Liver (tissue), 9 donors: ENCODE measurements around the gene NOVA2. TPM values are rescaled to one million over a fixed set of nuclear protein-coding genes. Genes with fewer than 3 reads are reported as not detected.

ENCODE experiments used
- DNase-seq: peaks from one replicate; pipeline ENCODE4 v3.0.0-alpha.2; 2017; ENCODE audit warnings: low spot score
- H3K27ac ChIP-seq, 2 donors: one replicate each; pipeline ENCODE4 v1.7.0; 2013; ENCODE audit warnings: inconsistent platforms in 2 of 2, low read length in 2 of 2, control low read depth in 1 of 2, low read depth in 1 of 2, mild to moderate bottlenecking in 1 of 2
- H3K27me3 ChIP-seq, 4 donors: one replicate each; pipeline versions ENCODE4 v1.6.1 to v1.7.0; 2013; ENCODE audit warnings: low read length in 3 of 4, inconsistent platforms in 1 of 4, mild to moderate bottlenecking in 1 of 4, moderate library complexity in 1 of 4; ENCODE audit not compliant: control insufficient read depth in 4 of 4, insufficient read depth in 4 of 4
- H3K36me3 ChIP-seq, 4 donors: one replicate each; pipeline versions ENCODE4 v1.6.1 to v1.7.0; 2013; ENCODE audit warnings: low read length in 3 of 4, mild to moderate bottlenecking in 3 of 4, low read depth in 1 of 4, moderate library complexity in 1 of 4; ENCODE audit not compliant: control insufficient read depth in 4 of 4, insufficient read depth in 3 of 4
- H3K4me1 ChIP-seq, 4 donors: one replicate each; pipeline versions ENCODE4 v1.6.1 to v1.7.0; 2013; ENCODE audit warnings: low read length in 3 of 4, mild to moderate bottlenecking in 3 of 4, moderate library complexity in 1 of 4; ENCODE audit not compliant: control insufficient read depth in 4 of 4, insufficient read depth in 4 of 4
- H3K4me3 ChIP-seq, 3 donors: one replicate each; pipeline versions ENCODE4 v1.6.1 to v1.7.0; 2013; ENCODE audit warnings: low read length in 3 of 3, control low read depth in 1 of 3, low read depth in 1 of 3, mild to moderate bottlenecking in 1 of 3
- H3K9ac ChIP-seq, 2 donors: one replicate each; pipeline ENCODE4 v1.7.0; 2013; ENCODE audit warnings: low read length in 2 of 2, mild to moderate bottlenecking in 2 of 2, moderate library complexity in 2 of 2, control low read depth in 1 of 2, low read depth in 1 of 2
- H3K9me3 ChIP-seq, 4 donors: one replicate each; pipeline versions ENCODE4 v1.6.1 to v1.7.0; 2013; ENCODE audit warnings: low read length in 3 of 4; ENCODE audit not compliant: control insufficient read depth in 4 of 4
- ATF3 ChIP-seq: IDR thresholded peaks from 2 replicates; pipeline ENCODE4 v1.6.1; 2016; ENCODE audit warnings: antibody characterized with exemption
- EGR1 ChIP-seq, 2 donors: IDR thresholded peaks; 2 replicates each; pipeline ENCODE4 v1.6.1; 2016 to 2018; ENCODE audit warnings: antibody characterized with exemption in 2 of 2, low read depth in 2 of 2
- FOXA1 ChIP-seq: IDR thresholded peaks from 2 replicates; pipeline ENCODE4 v1.6.1; 2016; ENCODE audit warnings: antibody characterized with exemption
- FOXA2 ChIP-seq: IDR thresholded peaks from 2 replicates; pipeline ENCODE4 v1.6.1; 2016; ENCODE audit warnings: antibody characterized with exemption
- GABPA ChIP-seq, 2 donors: IDR thresholded peaks in 1 of 2; conservative IDR thresholded peaks in 1 of 2; 2 replicates each; pipeline ENCODE4 v1.6.1; 2016; ENCODE audit warnings: antibody characterized with exemption in 2 of 2, mild to moderate bottlenecking in 1 of 2, moderate library complexity in 1 of 2
- HNF4A ChIP-seq, 2 donors: conservative IDR thresholded peaks; 2 replicates each; pipeline ENCODE4 v1.6.1; 2016; ENCODE audit warnings: antibody characterized with exemption in 2 of 2, mild to moderate bottlenecking in 2 of 2
- HNF4G ChIP-seq: IDR thresholded peaks from 2 replicates; pipeline ENCODE4 v1.6.1; 2016; ENCODE audit warnings: antibody characterized with exemption
- JUND ChIP-seq, 2 donors: IDR thresholded peaks; 2 replicates each; pipeline ENCODE4 v1.6.1; 2016; ENCODE audit warnings: antibody characterized with exemption in 2 of 2
- NR2F2 ChIP-seq: IDR thresholded peaks from 2 replicates; pipeline ENCODE4 v1.6.1; 2016; ENCODE audit warnings: antibody characterized with exemption
- RAD21 ChIP-seq, 2 donors: IDR thresholded peaks; 2 replicates each; pipeline ENCODE4 v1.6.1; 2016; ENCODE audit warnings: antibody characterized with exemption in 2 of 2, mild to moderate bottlenecking in 2 of 2
- REST ChIP-seq: IDR thresholded peaks from 2 replicates; pipeline ENCODE4 v1.6.1; 2016; ENCODE audit warnings: antibody characterized with exemption, mild to moderate bottlenecking
- RXRA ChIP-seq, 2 donors: IDR thresholded peaks; 2 replicates each; pipeline ENCODE4 v1.6.1; 2017 to 2018; ENCODE audit warnings: antibody characterized with exemption in 2 of 2, mild to moderate bottlenecking in 1 of 2
- SP1 ChIP-seq: IDR thresholded peaks from 2 replicates; pipeline ENCODE4 v1.6.1; 2018; ENCODE audit warnings: antibody characterized with exemption, mild to moderate bottlenecking
- TAF1 ChIP-seq: conservative IDR thresholded peaks from 2 replicates; pipeline ENCODE4 v1.6.1; 2016; ENCODE audit warnings: antibody characterized with exemption, mild to moderate bottlenecking
- YY1 ChIP-seq: IDR thresholded peaks from 2 replicates; pipeline ENCODE4 v1.6.1; 2016; ENCODE audit warnings: antibody characterized with exemption, mild to moderate bottlenecking
- ZBTB33 ChIP-seq: IDR thresholded peaks from 2 replicates; pipeline ENCODE4 v1.6.1; 2016; ENCODE audit warnings: antibody characterized with exemption
- WGBS: extraction: QIAGEN DNeasy Blood & Tissue Kit; methylation state at CpG from one replicate; pipeline ENCODE4 v1.1.7; 2013; 5-methylcytosine and 5-hydroxymethylcytosine counted together
- polyA plus RNA-seq, 2 donors: library from polyadenylated mRNA; stranded (reverse) in 1 of 2; unstranded in 1 of 2; fragments of 200-250 nt in 1 of 2; fragments of >200 nt in 1 of 2; fragmentation: Nextera tagmentation in 1 of 2; extraction: Ambion mirVana in 1 of 2; gene quantifications; one replicate each; pipeline versions ENCODE4 v1.2.1 to v1.2.3, GENCODE V29; 2013 to 2015
- total RNA-seq, 2 donors: library from RNA; depleted of rRNA; stranded (reverse); fragments of >200 nt; gene quantifications; one replicate each; pipeline ENCODE4 v1.2.3, GENCODE V29; 2014
- TF ChIP-seq, protein P1 (sequence below): fragments of 150-350 bp; IDR thresholded peaks from 2 replicates; pipeline ENCODE4 v1.5.1; 2017; ENCODE audit warnings: improper control_type of control experiment, low read depth, low read length; ENCODE audit not compliant: missing input control
- donor health status: healthy.
- donor health status: healthy.
- donor health status: healthy.
- donor health status: healthy.
- donor health status: healthy.

Gene NOVA2
- total and polyA plus RNA-seq, 4 donors = 0.31 to 1.6 (median 0.42) TPM

DNA sequence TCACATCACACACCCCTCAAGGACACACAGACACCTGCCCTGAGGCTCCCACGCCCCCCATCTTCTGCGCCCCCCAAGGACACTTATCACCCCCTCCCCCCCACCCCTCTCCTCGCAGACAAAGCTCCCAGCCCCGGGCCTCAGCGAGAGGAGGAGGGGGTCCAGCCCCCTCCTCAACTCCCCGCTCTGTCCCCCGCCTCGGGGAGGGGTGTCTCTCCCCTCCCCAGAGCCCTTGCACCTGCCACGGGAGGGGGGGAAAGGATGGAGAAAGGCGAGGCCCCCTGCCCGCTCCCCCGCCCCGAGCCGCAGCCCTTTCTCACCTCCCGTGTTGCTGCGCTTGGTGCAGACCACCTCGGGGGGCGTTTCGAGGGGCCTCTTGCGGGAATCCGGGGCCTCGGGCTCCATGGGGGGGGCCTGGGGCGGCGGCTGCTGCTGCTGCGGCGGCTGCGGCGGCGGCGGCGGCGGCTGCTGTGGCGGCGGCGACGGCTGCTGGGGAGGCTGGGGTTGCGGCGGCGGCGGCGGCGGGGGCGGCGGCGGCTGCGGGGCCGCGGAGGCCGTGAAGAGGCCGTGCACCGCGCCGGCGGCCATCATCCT is 621 bp downstream of the NOVA2 start (continued):
- TF ChIP-seq, protein P1, sequence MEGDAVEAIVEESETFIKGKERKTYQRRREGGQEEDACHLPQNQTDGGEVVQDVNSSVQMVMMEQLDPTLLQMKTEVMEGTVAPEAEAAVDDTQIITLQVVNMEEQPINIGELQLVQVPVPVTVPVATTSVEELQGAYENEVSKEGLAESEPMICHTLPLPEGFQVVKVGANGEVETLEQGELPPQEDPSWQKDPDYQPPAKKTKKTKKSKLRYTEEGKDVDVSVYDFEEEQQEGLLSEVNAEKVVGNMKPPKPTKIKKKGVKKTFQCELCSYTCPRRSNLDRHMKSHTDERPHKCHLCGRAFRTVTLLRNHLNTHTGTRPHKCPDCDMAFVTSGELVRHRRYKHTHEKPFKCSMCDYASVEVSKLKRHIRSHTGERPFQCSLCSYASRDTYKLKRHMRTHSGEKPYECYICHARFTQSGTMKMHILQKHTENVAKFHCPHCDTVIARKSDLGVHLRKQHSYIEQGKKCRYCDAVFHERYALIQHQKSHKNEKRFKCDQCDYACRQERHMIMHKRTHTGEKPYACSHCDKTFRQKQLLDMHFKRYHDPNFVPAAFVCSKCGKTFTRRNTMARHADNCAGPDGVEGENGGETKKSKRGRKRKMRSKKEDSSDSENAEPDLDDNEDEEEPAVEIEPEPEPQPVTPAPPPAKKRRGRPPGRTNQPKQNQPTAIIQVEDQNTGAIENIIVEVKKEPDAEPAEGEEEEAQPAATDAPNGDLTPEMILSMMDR = no peak
- TF ChIP-seq FOXA2 = no peak
- TF ChIP-seq ATF3 = no peak
- no peak for TF ChIP-seq FOXA1

DNA sequence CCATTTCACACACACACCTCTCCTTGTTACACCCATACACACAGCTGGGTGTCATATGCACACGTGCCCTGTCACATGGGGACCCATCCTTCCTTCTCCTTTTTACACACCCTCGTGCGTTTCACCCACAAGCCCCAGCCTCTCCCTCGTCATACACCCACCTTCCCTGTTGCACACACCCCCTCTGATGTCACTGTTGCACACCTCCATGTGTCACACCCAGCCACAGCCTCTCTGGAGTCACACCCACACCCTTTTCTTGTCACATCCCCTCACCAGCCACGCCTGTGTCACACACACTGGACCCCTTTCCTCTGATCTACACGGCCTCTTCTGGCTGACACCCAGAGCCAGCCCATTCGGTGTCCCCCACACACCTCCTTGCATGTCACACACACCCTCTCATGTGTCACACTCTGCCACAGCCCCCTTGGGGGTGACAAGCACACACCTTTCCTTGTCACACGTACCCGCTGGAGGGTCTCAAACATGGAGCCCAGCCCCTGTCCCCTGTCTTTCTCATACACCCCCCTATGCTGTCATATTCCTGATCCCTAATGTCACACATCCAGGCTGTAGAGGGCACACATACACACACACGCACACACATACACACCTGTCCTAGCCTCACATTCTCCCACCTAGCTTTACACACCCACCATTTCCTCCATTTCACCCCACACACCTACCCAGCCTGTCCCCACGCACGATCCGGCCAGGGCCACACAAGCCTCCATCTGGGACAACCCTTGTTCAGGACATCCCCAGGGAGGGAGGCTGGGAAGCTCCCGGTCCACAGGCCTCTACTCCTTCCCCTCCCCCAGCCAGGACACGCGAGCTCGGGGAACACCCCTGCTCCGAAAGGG is 1.4 kb downstream of the NOVA2 start:
- TF ChIP-seq ZBTB33 (no peak), RXRA (IDR thresholded peaks at IDR 0.05) (no peak), REST (no peak), FOXA1 (no peak), GABPA (IDR thresholded peaks at IDR 0.05 in 1 of 2, conservative IDR thresholded peaks at IDR 0.05 in 1 of 2) (no peak), HNF4G (no peak), ATF3 (no peak), NR2F2 (no peak), YY1 (no peak), TAF1 (no peak), EGR1 (IDR thresholded peaks at IDR 0.05; ENCODE audit: low read depth in 2 of 2) (no peak), HNF4A (conservative IDR thresholded peaks at IDR 0.05) (no peak), SP1 (no peak), RAD21 (IDR thresholded peaks at IDR 0.05) (no peak), JUND (IDR thresholded peaks at IDR 0.05) (no peak)
- TF ChIP-seq, protein P1 = no peak
- 21% methylated on average over 18 of the region's 18 CpGs for WGBS
- DNase-seq = no peak
- Histone ChIP-seq H3K27me3 (peaks cover 0 to 15% (median 4%) of the 10 kb centered on the region in 4 donors), H3K9ac (no peak overlapping the region), H3K9me3 (no peaks in the 10 kb centered on the region), H3K4me1 (peaks cover 0 to 2% (median 0%) of the 10 kb centered on the region in 4 donors), H3K36me3 (no peaks in the 10 kb centered on the region), H3K4me3 (peak overlapping the region in 2 of 3 donors; percentile 3 to 42), H3K27ac (peak overlapping the region in 1 of 2 donors; percentile 21)
